ENCODE results near the gene FKBP15.
"Not testable (repeated sequence)": the region's sequence is repeated elsewhere in the genome, so short reads cannot be mapped to it uniquely, and the experiment has no call there.

Gene FKBP15

DNA sequence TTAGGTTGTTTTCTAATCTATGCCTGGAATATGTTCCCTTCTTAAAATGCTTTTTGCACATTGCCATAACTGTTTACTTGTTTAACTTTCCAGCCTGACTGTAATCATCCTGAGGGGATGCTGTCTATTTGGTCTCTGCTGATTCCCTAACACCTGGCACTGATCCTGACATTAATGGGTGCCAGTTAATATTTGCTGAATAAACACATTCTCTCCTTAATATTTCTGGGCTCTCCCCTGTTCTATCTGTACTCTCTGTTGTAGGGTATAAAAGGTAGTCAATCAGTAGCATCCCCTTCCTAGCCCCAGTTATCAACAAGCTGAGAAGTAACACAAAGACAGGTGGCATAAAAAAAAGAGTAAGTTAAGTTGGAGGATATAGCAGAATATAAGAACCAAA lies 91.6 kb downstream of the FKBP15 start (continued):
- no peak for TF ChIP-seq TSHZ2 (CRISPR knock-in tag; IDR thresholded peaks at IDR 0.05)
- TF ChIP-seq ZFP3 (CRISPR knock-in tag; IDR thresholded peaks at IDR 0.05) = no peak
- TF ChIP-seq, protein P1, sequence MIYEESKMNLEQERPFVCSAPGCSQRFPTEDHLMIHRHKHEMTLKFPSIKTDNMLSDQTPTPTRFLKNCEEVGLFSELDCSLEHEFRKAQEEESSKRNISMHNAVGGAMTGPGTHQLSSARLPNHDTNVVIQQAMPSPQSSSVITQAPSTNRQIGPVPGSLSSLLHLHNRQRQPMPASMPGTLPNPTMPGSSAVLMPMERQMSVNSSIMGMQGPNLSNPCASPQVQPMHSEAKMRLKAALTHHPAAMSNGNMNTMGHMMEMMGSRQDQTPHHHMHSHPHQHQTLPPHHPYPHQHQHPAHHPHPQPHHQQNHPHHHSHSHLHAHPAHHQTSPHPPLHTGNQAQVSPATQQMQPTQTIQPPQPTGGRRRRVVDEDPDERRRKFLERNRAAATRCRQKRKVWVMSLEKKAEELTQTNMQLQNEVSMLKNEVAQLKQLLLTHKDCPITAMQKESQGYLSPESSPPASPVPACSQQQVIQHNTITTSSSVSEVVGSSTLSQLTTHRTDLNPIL (CRISPR knock-in tag; IDR thresholded peaks at IDR 0.05; ENCODE audit: low read depth) = no peak
- no peak for TF ChIP-seq RARB (CRISPR knock-in tag; IDR thresholded peaks at IDR 0.05)
- no peak for TF ChIP-seq ARNTL (CRISPR knock-in tag; IDR thresholded peaks at IDR 0.05; ENCODE audit: borderline replicate concordance, low read depth)

GRCh38 chr9:113125386-113126035 lies 95.6 kb downstream of the FKBP15 start:
- no peak for ATAC-seq
- TF ChIP-seq ZNF8 (CRISPR knock-in tag; IDR thresholded peaks at IDR 0.05) (no peak), ZFP30 (CRISPR knock-in tag; IDR thresholded peaks at IDR 0.05) (no peak), TSHZ2 (CRISPR knock-in tag; IDR thresholded peaks at IDR 0.05) (no peak), GLIS3 (CRISPR knock-in tag; IDR thresholded peaks at IDR 0.05) (no peak)

DNA sequence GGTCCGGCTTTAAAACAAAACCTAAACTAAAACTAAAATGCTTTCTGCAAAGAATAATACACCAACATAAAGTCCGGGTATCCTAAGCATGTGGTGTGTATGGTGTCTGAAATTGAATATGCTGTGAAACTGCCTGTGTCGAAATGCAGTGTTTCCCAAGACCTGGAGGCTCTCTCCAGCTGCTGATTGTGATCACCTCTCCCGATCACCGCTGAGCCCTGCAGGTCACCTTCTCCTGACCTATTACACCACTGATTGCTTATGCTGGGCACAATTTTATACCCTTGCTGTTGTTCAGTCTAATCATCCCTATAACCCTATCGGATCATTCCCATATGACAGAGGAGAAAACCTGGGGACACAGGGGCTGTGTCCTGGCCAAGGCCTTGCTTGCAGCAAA lies 102.2 kb downstream of the FKBP15 start:
- not testable (repeated sequence) for ATAC-seq

Data from SK-N-SH treated with all-trans-retinoic acid at 6 μM for 48 hours (cell line).